Glomerular endothelial cell (primary cell): ENCODE results near the gene SFMBT2. TPM values are rescaled to one million over a fixed set of nuclear protein-coding genes. Genes with fewer than 3 reads are reported as not detected.
"Not testable (repeated sequence)": the region's sequence is repeated elsewhere in the genome, so short reads cannot be mapped to it uniquely, and the experiment has no call there.

ENCODE experiments used
- DNase-seq: peaks from one replicate; pipeline ENCODE4 v3.0.0-alpha.2; 2011; ENCODE audit warnings: low read depth, low spot score; ENCODE audit errors: extremely low read depth
- total RNA-seq: library from RNA; depleted of rRNA; stranded (reverse); fragments of >200 nt; gene quantifications from 2 replicates; pipeline ENCODE4 v1.2.3, GENCODE V29; 2015

SFMBT2 gene
- total RNA-seq, 1 donor from 2014 or later = 4.8 TPM

GRCh38 chr10:7333961-7334641 is 76.7 kb downstream of the SFMBT2 start:
- DNase-seq = no peak

GRCh38 chr10:7329219-7329618 is 81.6 kb downstream of the SFMBT2 start:
- DNase-seq = no peak

- no peak for DNase-seq
These were observed 82.9 kb downstream of the SFMBT2 start for GRCh38 chr10:7327885-7328284.

- no peak for DNase-seq
These were observed 88.2 kb downstream of the SFMBT2 start for GRCh38 chr10:7322623-7323022.

GRCh38 chr10:7320072-7320471 is 90.8 kb downstream of the SFMBT2 start:
- DNase-seq = no peak

- DNase-seq = no peak
These were observed 91.2 kb downstream of the SFMBT2 start for GRCh38 chr10:7319632-7320031.

GRCh38 chr10:7318836-7319235 is 92.0 kb downstream of the SFMBT2 start:
- DNase-seq = no peak

- no peak for DNase-seq
These were observed 92.9 kb downstream of the SFMBT2 start for GRCh38 chr10:7317786-7318446.

- DNase-seq = no peak
These were observed 94.0 kb downstream of the SFMBT2 start for GRCh38 chr10:7316839-7317238.

GRCh38 chr10:7315906-7316305 is 94.9 kb downstream of the SFMBT2 start:
- DNase-seq = no peak

- no peak for DNase-seq
These were observed 96.7 kb downstream of the SFMBT2 start for GRCh38 chr10:7314170-7314569.

GRCh38 chr10:7312488-7312857 is 98.4 kb downstream of the SFMBT2 start:
- DNase-seq = no peak

GRCh38 chr10:7311850-7312487 is 98.9 kb downstream of the SFMBT2 start:
- DNase-seq = not testable (repeated sequence)

- DNase-seq = no peak
These were observed 99.5 kb downstream of the SFMBT2 start for GRCh38 chr10:7311218-7311849.

- DNase-seq = no peak
These were observed 100.8 kb downstream of the SFMBT2 start for GRCh38 chr10:7310076-7310475.

- DNase-seq = no peak
These were observed 102.0 kb downstream of the SFMBT2 start for GRCh38 chr10:7308826-7309225.

- DNase-seq = no peak
These were observed 104.2 kb downstream of the SFMBT2 start for GRCh38 chr10:7306616-7307015.

- DNase-seq = no peak
These were observed 104.7 kb downstream of the SFMBT2 start for GRCh38 chr10:7306147-7306546.

GRCh38 chr10:7305053-7305452 is 105.8 kb downstream of the SFMBT2 start:
- DNase-seq = no peak

GRCh38 chr10:7304110-7304509 is 106.7 kb downstream of the SFMBT2 start:
- DNase-seq = no peak

- DNase-seq = no peak
These were observed 107.8 kb downstream of the SFMBT2 start for GRCh38 chr10:7302930-7303557.
